ENCODE data around the gene CECR2. TPM values are rescaled to one million over a fixed set of nuclear protein-coding genes. Genes with fewer than 3 reads are reported as not detected.

CECR2 gene
- total RNA-seq, 1 experiment from 2014 or later = 154 TPM

- no peaks in the 10 kb centered on the region for H3K79me1 ChIP-seq (ENCODE audit: insufficient read depth, low read depth, low read length, poor library complexity, severe bottlenecking)
- WGBS (ENCODE audit: extremely low coverage, insufficient read length, low lambda C conversion rate) = no CpG with 5 or more reads among the region's 7 CpGs
- TF ChIP-seq CTCF (conservative IDR thresholded peaks at IDR 0.05) = no peak
- no peaks in the 10 kb centered on the region for H3K4me1 ChIP-seq (ENCODE audit: insufficient read depth, low read length)
- H2AFZ ChIP-seq (ENCODE audit: low read length) = no peak overlapping the region
- no peak overlapping the region for H2BK15ac ChIP-seq (ENCODE audit: low read depth, low read length)
- H3K27me3 Mint-ChIP-seq (ENCODE audit: low read depth) = no peaks in the 10 kb centered on the region
- no peaks in the 10 kb centered on the region for H3K27me3 ChIP-seq (ENCODE audit: insufficient read depth, low read length)
- peaks cover 31 to 80% (median 77%) of the 10 kb centered on the region in 3 experiments for H3K36me3 Mint-ChIP-seq (ENCODE audit: insufficient read depth in 1 of 3, low read depth in 3 of 3)
- no peak for DNase-seq
- H3K9me3 ChIP-seq (ENCODE audit: control insufficient read depth, low read depth, low read length) = no peaks in the 10 kb centered on the region
- H2BK120ac ChIP-seq (ENCODE audit: low read depth, low read length, poor library complexity, severe bottlenecking) = no peak overlapping the region
- H4K5ac ChIP-seq (ENCODE audit: insufficient read length, low read depth, low read length) = no peak overlapping the region
- no peaks in the 10 kb centered on the region for H4K20me1 ChIP-seq (ENCODE audit: control insufficient read depth, insufficient read depth, insufficient read length)
- H3K23me2 ChIP-seq (ENCODE audit: insufficient read length, low read depth, low read length, poor library complexity, severe bottlenecking) = no peaks in the 10 kb centered on the region
- H2AK5ac ChIP-seq (ENCODE audit: insufficient read length, low read length) = no peak overlapping the region
- no peak overlapping the region for H3K14ac ChIP-seq (ENCODE audit: insufficient read depth, low read length)
- no peak overlapping the region for H3K9ac ChIP-seq (ENCODE audit: extremely low read depth, insufficient read length, low read length)
- H3K56ac ChIP-seq (ENCODE audit: insufficient read length, low read depth, low read length) = no peak overlapping the region
- H3K79me2 ChIP-seq (ENCODE audit: insufficient read depth, low read length) = 0 out of 2 replicates have a peak, but pooled peaks cover 2% of the 10 kb centered on the region
- no peak overlapping the region for H2BK5ac ChIP-seq (ENCODE audit: insufficient read length, low read length)
- no peak overlapping the region for H3T11ph ChIP-seq (ENCODE audit: low read length)
- H3K4me1 Mint-ChIP-seq = peaks cover 2 to 10% of the 10 kb centered on the region in 2 experiments; a peak in 2 of 4 replicates
- no peak overlapping the region for H3K4ac ChIP-seq (ENCODE audit: low read depth, low read length)
- no peak overlapping the region for H3K27ac ChIP-seq (ENCODE audit: insufficient read length, low read depth, low read length)
- no peak overlapping the region for H3K18ac ChIP-seq (ENCODE audit: insufficient read length, low read depth, low read length)
- no peaks in the 10 kb centered on the region for H3K9me3 Mint-ChIP-seq
- H3K23ac ChIP-seq (ENCODE audit: insufficient read length, low read depth, low read length) = no peak overlapping the region
- no peak overlapping the region for H3K4me2 ChIP-seq (ENCODE audit: insufficient read depth, insufficient read length, low read length)
- H3K4me3 Mint-ChIP-seq = no peak overlapping the region
- H2BK12ac ChIP-seq (ENCODE audit: insufficient read length, low read depth, low read length) = no peak overlapping the region
- no peak overlapping the region for H2BK20ac ChIP-seq (ENCODE audit: low read depth, low read length, poor library complexity, severe bottlenecking)
- no peak overlapping the region for H4K91ac ChIP-seq (ENCODE audit: insufficient read length, low read depth, low read length)
- no peak overlapping the region for H4K8ac ChIP-seq (replicated peaks; ENCODE audit: insufficient read length, low read depth, low read length)
- peak overlapping the region in 2 of 3 experiments; percentile 79 to 87; a peak in 3 of 7 replicates for H3K27ac Mint-ChIP-seq
These were observed 144.8 kb downstream of the CECR2 start for GRCh38 chr22:17514084-17514483.
